Astrocyte (in vitro differentiated cells and primary cell): Measurements from ENCODE around the gene NUAK2.

Experiments
- CTCF ChIP-seq: IDR thresholded peaks from 2 replicates; pipeline ENCODE4 v1.5.1; 2011; ENCODE audit warnings: low read depth, mild to moderate bottlenecking, inconsistent platforms, low read length, moderate library complexity; ENCODE audit not compliant: insufficient read depth
- EZH2 ChIP-seq: IDR thresholded peaks from 2 replicates; pipeline ENCODE4 v1.6.1; 2012; ENCODE audit warnings: mild to moderate bottlenecking, low read length, inconsistent platforms; ENCODE audit not compliant: insufficient read depth

- no peak for TF ChIP-seq CTCF
- no peak for TF ChIP-seq EZH2
These were observed 37.0 kb upstream of the NUAK2 start for GRCh38 chr1:205358579-205358978.
